B cell (primary cell): ENCODE measurements around the gene SDK1. TPM values are rescaled to one million over a fixed set of nuclear protein-coding genes. Genes with fewer than 3 reads are reported as not detected.

Source experiments
- ATAC-seq: fragments of 200-7000 bp; cut with Tn5 transposase; one replicate; pipeline ENCODE4 v1.10.0; 2021; ENCODE audit warnings: low read depth, mild to moderate bottlenecking, moderate number of reproducible peaks, moderate library complexity
- CTCF ChIA-PET: fragments of 350-600 bp; sonication (Branson Sonifier 250); formaldehyde crosslinking; loops from one replicate; lab custom pipeline; 2021; ENCODE audit warnings: antibody characterized with exemption, inconsistent platforms; lab: Charles Lee
- POLR2A ChIA-PET: fragments of 350-600 bp; sonication (Branson Sonifier 250); formaldehyde crosslinking; loops from one replicate; lab custom pipeline; 2021; ENCODE audit warnings: antibody characterized with exemption; lab: Charles Lee
- DNase-seq: peaks from one replicate; pipeline ENCODE4 v3.0.0; 2013
- H2AFZ ChIP-seq: 2 replicates; pipeline ENCODE4 v1.6.1; 2012; ENCODE audit warnings: mild to moderate bottlenecking, low read depth, low read length; ENCODE audit not compliant: insufficient read depth, poor library complexity, severe bottlenecking
- H3K27ac ChIP-seq, 2 donors: 1 replicate in 1 of 2; 2 replicates in 1 of 2; pipeline ENCODE4 v1.5.1; 2012 to 2013; ENCODE audit warnings: low read length in 2 of 2, mild to moderate bottlenecking in 2 of 2, moderate library complexity in 1 of 2
- H3K27me3 ChIP-seq, 4 experiments: fragments of 200-600 bp in 1 of 4; sonication (generic) in 1 of 4; replicated peaks in 1 of 4; 1 replicate in 2 of 4; 2 replicates in 2 of 4; pipeline versions ENCODE4 v1.6.1 to v1.7.0; 2013 to 2016; ENCODE audit warnings: low read length in 3 of 4, mild to moderate bottlenecking in 2 of 4, mixed read lengths in 1 of 4, moderate library complexity in 1 of 4; ENCODE audit not compliant: insufficient read depth in 4 of 4, control insufficient read depth in 3 of 4; ENCODE audit errors: control extremely low read depth in 1 of 4
- H3K36me3 ChIP-seq, 2 experiments: replicated peaks in 1 of 2; 1 replicate in 1 of 2; 2 replicates in 1 of 2; pipeline versions ENCODE4 v1.6.1 to v1.7.1; 2013; ENCODE audit warnings: low read length in 1 of 2; ENCODE audit not compliant: insufficient read depth in 2 of 2, control insufficient read depth in 1 of 2; ENCODE audit errors: control extremely low read depth in 1 of 2, extremely low read depth in 1 of 2
- H3K4me1 ChIP-seq, 2 donors: fragments of 200-600 bp in 1 of 2; sonication (generic) in 1 of 2; 1 replicate in 1 of 2; 2 replicates in 1 of 2; pipeline versions ENCODE4 v1.5.1 to v1.6.1; 2013 to 2017; ENCODE audit warnings: low read length in 2 of 2; ENCODE audit not compliant: control insufficient read depth in 2 of 2, insufficient read depth in 2 of 2
- H3K4me2 ChIP-seq: replicated peaks from 2 replicates; pipeline ENCODE3; 2012; ENCODE audit warnings: mild to moderate bottlenecking, low read depth, low read length; ENCODE audit not compliant: poor library complexity, severe bottlenecking
- H3K4me3 ChIP-seq, 5 experiments: fragments of 200-600 bp in 1 of 5; sonication (generic) in 1 of 5; 1 replicate in 3 of 5; 2 replicates in 2 of 5; pipeline versions ENCODE4 v1.5.1 to v1.7.0; 2011 to 2016; ENCODE audit warnings: low read length in 4 of 5, mild to moderate bottlenecking in 4 of 5, low read depth in 2 of 5, control low read depth in 1 of 5, moderate library complexity in 1 of 5; ENCODE audit not compliant: insufficient read depth in 1 of 5; ENCODE audit errors: control extremely low read depth in 1 of 5, extremely low read depth in 1 of 5
- H3K79me2 ChIP-seq: fragments of 200-600 bp; sonication (generic); one replicate; pipeline ENCODE4 v1.6.0; 2016; ENCODE audit warnings: low read length; ENCODE audit not compliant: control insufficient read depth, insufficient read depth
- H3K9ac ChIP-seq: fragments of 200-600 bp; sonication (generic); 2 replicates; pipeline ENCODE4 v1.6.1; 2017; ENCODE audit warnings: mild to moderate bottlenecking, low read length, moderate library complexity
- H3K9me3 ChIP-seq, 3 donors: one replicate each; pipeline versions ENCODE4 v1.6.1 to v1.7.1; 2013; ENCODE audit warnings: low read length in 2 of 3; ENCODE audit not compliant: control insufficient read depth in 2 of 3, insufficient read depth in 1 of 3; ENCODE audit errors: control extremely low read depth in 1 of 3
- H4K20me1 ChIP-seq: 2 replicates; pipeline ENCODE4 v1.6.0; 2012; ENCODE audit warnings: mild to moderate bottlenecking, low read length; ENCODE audit not compliant: insufficient read depth, control insufficient read depth, poor library complexity, severe bottlenecking
- H3K27ac Mint-ChIP-seq: one replicate; pipeline ENCODE4 v1.8.0; 2021; ENCODE audit warnings: mixed read lengths
- H3K27me3 Mint-ChIP-seq: one replicate; pipeline ENCODE4 v1.8.0; 2021; ENCODE audit warnings: mixed read lengths
- H3K4me1 Mint-ChIP-seq: one replicate; pipeline ENCODE4 v1.8.0; 2021; ENCODE audit warnings: mixed read lengths
- H3K4me3 Mint-ChIP-seq: one replicate; pipeline ENCODE4 v1.8.0; 2021; ENCODE audit warnings: mixed read lengths
- H3K9me3 Mint-ChIP-seq: one replicate; pipeline ENCODE4 v1.8.0; 2022; ENCODE audit warnings: mixed read lengths; ENCODE audit not compliant: insufficient read depth
- EZH2 ChIP-seq: IDR thresholded peaks from 2 replicates; pipeline ENCODE4 v1.6.1; 2012; ENCODE audit warnings: borderline replicate concordance, low read depth, mild to moderate bottlenecking, moderate library complexity, low read length; ENCODE audit not compliant: insufficient read depth, poor library complexity, severe bottlenecking
- WGBS: methylation state at CpG from one replicate; pipeline ENCODE4 v1.1.5; 2013; ENCODE audit warnings: missing lambda C conversion rate; ENCODE audit not compliant: insufficient coverage; 5-methylcytosine and 5-hydroxymethylcytosine counted together
- intact Hi-C: fragments of 100-400 bp; cut with micrococcal nuclease; formaldehyde crosslinking; loops from one replicate; pipeline ENCODE4 v1.10.0; 2022
- polyA plus RNA-seq: library from polyadenylated mRNA; depleted of rRNA; stranded (reverse); fragments of >200 nt; gene quantifications from 2 replicates; pipeline ENCODE4 v1.2.3, GENCODE V29; 2012
- total RNA-seq, 2 donors: library from RNA; stranded (reverse); fragments of 120-200 nt in 1 of 2; gene quantifications; 1 replicate in 1 of 2; 2 replicates in 1 of 2; pipeline versions ENCODE4 v1.2.3 to v1.2.4, GENCODE V29; 2013 to 2022
- TF ChIP-seq, protein P1 (sequence below): fragments of 200-600 bp; IDR thresholded peaks from one replicate; pipeline ENCODE4 v1.8.0; 2022; ENCODE audit warnings: antibody characterized with exemption, mild to moderate bottlenecking

The SDK1 gene
- total and polyA plus RNA-seq, 2 donors (not counting 1 experiment from before 2014, with no cell fraction given), result 0.73 to 2.0 TPM

- Mint-ChIP-seq H3K9me3 (no peaks in the 10 kb centered on the region), H3K27ac (no peak overlapping the region), H3K4me3 (no peak overlapping the region), H3K27me3 (no peaks in the 10 kb centered on the region), H3K4me1 (no peaks in the 10 kb centered on the region)
- POLR2A ChIA-PET, result no interaction called here
- CTCF ChIA-PET, result no interaction called here
- TF ChIP-seq, protein P1, sequence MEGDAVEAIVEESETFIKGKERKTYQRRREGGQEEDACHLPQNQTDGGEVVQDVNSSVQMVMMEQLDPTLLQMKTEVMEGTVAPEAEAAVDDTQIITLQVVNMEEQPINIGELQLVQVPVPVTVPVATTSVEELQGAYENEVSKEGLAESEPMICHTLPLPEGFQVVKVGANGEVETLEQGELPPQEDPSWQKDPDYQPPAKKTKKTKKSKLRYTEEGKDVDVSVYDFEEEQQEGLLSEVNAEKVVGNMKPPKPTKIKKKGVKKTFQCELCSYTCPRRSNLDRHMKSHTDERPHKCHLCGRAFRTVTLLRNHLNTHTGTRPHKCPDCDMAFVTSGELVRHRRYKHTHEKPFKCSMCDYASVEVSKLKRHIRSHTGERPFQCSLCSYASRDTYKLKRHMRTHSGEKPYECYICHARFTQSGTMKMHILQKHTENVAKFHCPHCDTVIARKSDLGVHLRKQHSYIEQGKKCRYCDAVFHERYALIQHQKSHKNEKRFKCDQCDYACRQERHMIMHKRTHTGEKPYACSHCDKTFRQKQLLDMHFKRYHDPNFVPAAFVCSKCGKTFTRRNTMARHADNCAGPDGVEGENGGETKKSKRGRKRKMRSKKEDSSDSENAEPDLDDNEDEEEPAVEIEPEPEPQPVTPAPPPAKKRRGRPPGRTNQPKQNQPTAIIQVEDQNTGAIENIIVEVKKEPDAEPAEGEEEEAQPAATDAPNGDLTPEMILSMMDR, result no peak
- TF ChIP-seq EZH2, result no peak
- no peaks in the 10 kb centered on the region for H3K79me2 ChIP-seq
- intact Hi-C loops, result no loop called here
- peak overlapping the region; percentile 54 for H2AFZ ChIP-seq
- H3K27ac ChIP-seq, result no peak overlapping the region
- WGBS, result 93% methylated on average over 32 of the region's 32 CpGs
- peak overlapping the region; percentile 55 for H3K9ac ChIP-seq
- H4K20me1 ChIP-seq, result no peaks in the 10 kb centered on the region
- no peaks in the 10 kb centered on the region for H3K4me1 ChIP-seq
- peak overlapping the region in 2 of 5 experiments; percentile 38 to 53 for H3K4me3 ChIP-seq
- H3K36me3 ChIP-seq, result no peaks in the 10 kb centered on the region
- H3K27me3 ChIP-seq, result no peaks in the 10 kb centered on the region
- ATAC-seq (no peak), DNase-seq (no peak)
- peaks cover 0 to 43% (median 0%) of the 10 kb centered on the region in 3 donors for H3K9me3 ChIP-seq
- peak overlapping the region; percentile 62 for H3K4me2 ChIP-seq
Observed at GRCh38 chr7:4204513-4205165, 903.6 kb downstream of the SDK1 start.

DNA sequence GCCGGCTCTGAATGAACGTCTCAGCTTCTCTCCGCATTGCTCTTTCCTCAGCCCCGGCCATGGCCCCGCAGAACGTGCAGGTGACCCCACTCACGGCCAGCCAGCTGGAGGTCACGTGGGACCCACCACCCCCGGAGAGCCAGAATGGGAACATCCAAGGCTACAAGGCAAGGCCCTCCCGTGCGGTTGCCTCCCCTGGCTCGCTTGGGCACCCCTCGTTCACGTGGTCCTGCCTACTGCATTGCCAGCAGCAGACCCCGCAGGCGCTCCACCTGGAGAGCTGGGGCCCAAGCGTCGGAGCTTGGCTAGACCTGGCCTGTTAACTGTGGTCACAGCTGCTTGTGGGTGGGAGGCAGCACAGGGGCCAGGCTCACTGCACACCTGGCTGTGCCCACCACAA is 904.8 kb downstream of the SDK1 start:
- Histone ChIP-seq H3K36me3 (no peaks in the 10 kb centered on the region), H3K27ac (no peak overlapping the region), H3K9me3 (peaks cover 0 to 39% (median 0%) of the 10 kb centered on the region in 3 donors), H3K27me3 (no peaks in the 10 kb centered on the region), H4K20me1 (no peaks in the 10 kb centered on the region), H3K9ac (no peak overlapping the region), H2AFZ (no peak overlapping the region), H3K4me1 (no peaks in the 10 kb centered on the region), H3K79me2 (no peaks in the 10 kb centered on the region), H3K4me3 (no peak overlapping the region), H3K4me2 (no peak overlapping the region)
- POLR2A ChIA-PET, result no interaction called here
- no peaks in the 10 kb centered on the region for H3K4me1 Mint-ChIP-seq
- no peaks in the 10 kb centered on the region for H3K9me3 Mint-ChIP-seq
- H3K27me3 Mint-ChIP-seq, result no peaks in the 10 kb centered on the region
- CTCF ChIA-PET, result no interaction called here
- ATAC-seq (no peak), DNase-seq (no peak)
- TF ChIP-seq, protein P1, result no peak
- no peak for TF ChIP-seq EZH2
- H3K27ac Mint-ChIP-seq, result no peak overlapping the region
- H3K4me3 Mint-ChIP-seq, result no peak overlapping the region
- intact Hi-C loops, result no loop called here
- WGBS, result 97% methylated on average over 18 of the region's 18 CpGs
